Esophagus muscularis mucosa (tissue), 4 donors: ENCODE results near the gene FBXW5. TPM values are rescaled to one million over a fixed set of nuclear protein-coding genes. Genes with fewer than 3 reads are reported as not detected.

Experiments used
- DNase-seq: peaks from one replicate; pipeline ENCODE4 v3.0.0-alpha.2; 2017; ENCODE audit errors: extremely low spot score
- H3K27ac ChIP-seq, 4 donors: fragments of 200-600 bp; sonication (generic); replicated peaks in 1 of 4; 1 replicate in 3 of 4; 2 replicates in 1 of 4; pipeline ENCODE4 v1.5.1; 2016 to 2019; ENCODE audit warnings: mild to moderate bottlenecking in 1 of 4
- H3K27me3 ChIP-seq, 4 donors: fragments of 200-600 bp; sonication (generic); one replicate each; pipeline versions ENCODE4 v1.5.1 to v1.6.0; 2016 to 2019
- H3K36me3 ChIP-seq, 4 donors: fragments of 200-600 bp; sonication (generic); one replicate each; pipeline ENCODE4 v1.5.1; 2016 to 2019
- H3K4me1 ChIP-seq, 4 donors: fragments of 200-600 bp; sonication (generic); one replicate each; pipeline ENCODE4 v1.5.1; 2016 to 2019
- H3K4me3 ChIP-seq, 4 donors: fragments of 200-600 bp; sonication (generic); 1 replicate in 2 of 4; 2 replicates in 2 of 4; pipeline ENCODE4 v1.5.1; 2016 to 2019; ENCODE audit warnings: mild to moderate bottlenecking in 4 of 4, moderate library complexity in 1 of 4
- H3K9me3 ChIP-seq, 4 donors: fragments of 200-600 bp; sonication (generic); 1 replicate in 3 of 4; 2 replicates in 1 of 4; pipeline ENCODE4 v1.5.1; 2016 to 2019
- EP300 ChIP-seq: sonication (generic); formaldehyde crosslinking; IDR thresholded peaks from one replicate; pipeline ENCODE4 v1.6.1; 2017; ENCODE audit warnings: antibody characterized with exemption
- POLR2A ChIP-seq: fragments of 450-650 bp; IDR thresholded peaks from one replicate; pipeline ENCODE4 v1.6.1; 2017; ENCODE audit warnings: antibody characterized with exemption, moderate library complexity, mild to moderate bottlenecking, low read depth
- POLR2AphosphoS5 ChIP-seq, 2 donors: sonication (generic); formaldehyde crosslinking; IDR thresholded peaks; one replicate each; pipeline ENCODE4 v1.6.1; 2017; ENCODE audit warnings: antibody characterized with exemption in 2 of 2
- WGBS: methylation state at CpG from one replicate; pipeline ENCODE4 v1.1.5; 2018; 5-methylcytosine and 5-hydroxymethylcytosine counted together
- intact Hi-C: fragments of 100-400 bp; cut with DNase I; formaldehyde crosslinking; loops from one replicate; pipeline ENCODE4 v1.15.1; 2023
- total RNA-seq, 4 donors: library from RNA; depleted of rRNA; stranded (reverse); fragments of >200 nt; gene quantifications; one replicate each; pipeline versions ENCODE4 v1.1.0 to v1.2.1, GENCODE V29; 2016
- TF ChIP-seq, protein P1 (sequence below), 3 experiments: fragments of 200-600 bp in 2 of 3; fragments of 450-650 bp in 1 of 3; sonication (generic) in 2 of 3; IDR thresholded peaks; one replicate each; pipeline ENCODE4 v1.5.1; 2017 to 2019; ENCODE audit warnings: antibody characterized with exemption in 3 of 3, mild to moderate bottlenecking in 2 of 3, moderate library complexity in 1 of 3

Gene FBXW5
- total RNA-seq, 4 donors from 2014 or later: 238 to 303 (median 267) TPM

DNA sequence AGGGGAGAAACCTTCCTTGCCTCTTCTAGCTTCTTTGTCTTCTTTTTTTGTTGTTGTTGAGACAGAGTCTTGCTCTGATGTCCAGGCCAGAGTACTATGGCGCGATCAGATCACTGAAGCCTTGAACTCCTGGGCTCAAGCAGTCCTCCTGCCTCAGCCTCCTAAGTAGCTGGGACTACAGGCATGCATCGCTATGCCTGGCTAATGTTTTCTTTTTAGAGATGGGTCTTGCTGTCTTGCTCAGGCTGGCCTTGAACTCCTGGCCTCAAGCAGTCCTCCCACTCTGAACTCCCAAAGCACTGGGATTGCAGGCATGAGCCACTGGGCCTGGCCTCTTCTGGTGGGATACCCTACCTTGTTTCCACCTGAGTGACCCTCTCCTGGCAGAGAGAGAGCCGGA is 44.3 kb upstream of the FBXW5 start:
- TF ChIP-seq POLR2A (no peak), POLR2AphosphoS5 (IDR thresholded peaks at IDR 0.05) (no peak), EP300 (no peak)
- TF ChIP-seq, protein P1, sequence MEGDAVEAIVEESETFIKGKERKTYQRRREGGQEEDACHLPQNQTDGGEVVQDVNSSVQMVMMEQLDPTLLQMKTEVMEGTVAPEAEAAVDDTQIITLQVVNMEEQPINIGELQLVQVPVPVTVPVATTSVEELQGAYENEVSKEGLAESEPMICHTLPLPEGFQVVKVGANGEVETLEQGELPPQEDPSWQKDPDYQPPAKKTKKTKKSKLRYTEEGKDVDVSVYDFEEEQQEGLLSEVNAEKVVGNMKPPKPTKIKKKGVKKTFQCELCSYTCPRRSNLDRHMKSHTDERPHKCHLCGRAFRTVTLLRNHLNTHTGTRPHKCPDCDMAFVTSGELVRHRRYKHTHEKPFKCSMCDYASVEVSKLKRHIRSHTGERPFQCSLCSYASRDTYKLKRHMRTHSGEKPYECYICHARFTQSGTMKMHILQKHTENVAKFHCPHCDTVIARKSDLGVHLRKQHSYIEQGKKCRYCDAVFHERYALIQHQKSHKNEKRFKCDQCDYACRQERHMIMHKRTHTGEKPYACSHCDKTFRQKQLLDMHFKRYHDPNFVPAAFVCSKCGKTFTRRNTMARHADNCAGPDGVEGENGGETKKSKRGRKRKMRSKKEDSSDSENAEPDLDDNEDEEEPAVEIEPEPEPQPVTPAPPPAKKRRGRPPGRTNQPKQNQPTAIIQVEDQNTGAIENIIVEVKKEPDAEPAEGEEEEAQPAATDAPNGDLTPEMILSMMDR (IDR thresholded peaks at IDR 0.05): no peak
- H3K4me3 ChIP-seq: no peak overlapping the region
- peaks cover 0 to 52% (median 17%) of the 10 kb centered on the region in 4 donors for H3K27me3 ChIP-seq
- 98% methylated on average over 3 of the region's 4 CpGs for WGBS
- H3K4me1 ChIP-seq: peaks cover 23 to 38% (median 32%) of the 10 kb centered on the region in 4 donors
- intact Hi-C loops: no loop called here
- no peak for DNase-seq
- no peaks in the 10 kb centered on the region for H3K9me3 ChIP-seq
- peaks cover 1 to 8% (median 5%) of the 10 kb centered on the region in 4 donors for H3K36me3 ChIP-seq
- H3K27ac ChIP-seq: no peak overlapping the region

DNA sequence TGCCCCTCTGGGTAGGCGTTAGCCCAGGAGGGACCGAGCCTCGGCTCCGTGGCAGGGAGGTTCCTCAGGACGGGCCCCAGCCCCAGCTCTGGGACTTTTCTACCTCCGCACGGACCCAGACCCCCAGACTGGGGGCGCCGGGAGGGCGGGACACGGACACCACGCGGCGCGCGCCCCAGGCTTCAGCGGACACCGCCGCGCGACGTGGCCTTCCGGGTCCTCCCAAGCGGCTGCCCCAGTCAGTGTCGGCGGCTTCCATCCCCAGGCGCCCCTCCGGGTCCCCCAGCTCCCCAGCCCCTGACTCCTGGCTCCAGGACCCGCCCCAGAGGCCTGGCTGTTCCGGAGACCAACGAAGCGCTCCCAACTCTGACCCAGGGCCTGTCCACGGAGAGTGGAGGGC is 41.3 kb upstream of the FBXW5 start:
- Histone ChIP-seq H3K9me3 (no peaks in the 10 kb centered on the region), H3K4me3 (no peak overlapping the region), H3K27ac (no peak overlapping the region), H3K27me3 (peaks cover 0 to 72% (median 17%) of the 10 kb centered on the region in 4 donors), H3K4me1 (peaks cover 14 to 26% (median 19%) of the 10 kb centered on the region in 4 donors), H3K36me3 (no peaks in the 10 kb centered on the region)
- no peak for TF ChIP-seq POLR2AphosphoS5 (IDR thresholded peaks at IDR 0.05)
- TF ChIP-seq POLR2A: no peak
- TF ChIP-seq, protein P1 (IDR thresholded peaks at IDR 0.05): no peak
- no peak for TF ChIP-seq EP300
- intact Hi-C loops: no loop called here
- no peak for DNase-seq
- WGBS: 25% methylated on average over 22 of the region's 33 CpGs

GRCh38 chr9:136985027-136985602 is 40.6 kb upstream of the FBXW5 start:
- H3K36me3 ChIP-seq: no peaks in the 10 kb centered on the region
- peaks cover 0 to 73% (median 17%) of the 10 kb centered on the region in 4 donors for H3K27me3 ChIP-seq
- no peak for DNase-seq
- no peak for TF ChIP-seq EP300
- TF ChIP-seq, protein P1 (IDR thresholded peaks at IDR 0.05): no peak
- TF ChIP-seq POLR2A: no peak
- TF ChIP-seq POLR2AphosphoS5 (IDR thresholded peaks at IDR 0.05): no peak
- intact Hi-C loops: no loop called here
- no peak overlapping the region for H3K4me3 ChIP-seq
- no peaks in the 10 kb centered on the region for H3K9me3 ChIP-seq
- WGBS: 4% methylated on average over 7 of the region's 48 CpGs
- no peak overlapping the region for H3K27ac ChIP-seq
- H3K4me1 ChIP-seq: peaks cover 14 to 33% (median 19%) of the 10 kb centered on the region in 4 donors

GRCh38 chr9:136984464-136985026 is 40.0 kb upstream of the FBXW5 start:
- H3K9me3 ChIP-seq: no peaks in the 10 kb centered on the region
- peaks cover 0 to 77% (median 17%) of the 10 kb centered on the region in 4 donors for H3K27me3 ChIP-seq
- no peak overlapping the region for H3K4me3 ChIP-seq
- intact Hi-C loops: no loop called here
- no peaks in the 10 kb centered on the region for H3K36me3 ChIP-seq
- H3K4me1 ChIP-seq: peaks cover 14 to 34% (median 19%) of the 10 kb centered on the region in 4 donors
- no peak overlapping the region for H3K27ac ChIP-seq
- DNase-seq: no peak
- WGBS: 41% methylated on average over 13 of the region's 29 CpGs
- TF ChIP-seq, protein P1 (IDR thresholded peaks at IDR 0.05): no peak
- TF ChIP-seq POLR2A (no peak), POLR2AphosphoS5 (IDR thresholded peaks at IDR 0.05) (no peak), EP300 (no peak)
